PC-3 (cell line): ENCODE measurements around the gene IQSEC1.

Experiments used
- EZH2 ChIP-seq: fragments of 300-600 bp; sonication (generic); IDR thresholded peaks from one replicate; pipeline ENCODE4 v1.6.1; 2017; ENCODE audit warnings: antibody characterized with exemption, mild to moderate bottlenecking, low read length; ENCODE audit not compliant: unreplicated experiment
- TF ChIP-seq, protein P1 (sequence below): fragments of 300-600 bp; sonication (generic); conservative IDR thresholded peaks from 2 replicates; pipeline ENCODE4 v1.5.1; 2017; ENCODE audit warnings: antibody characterized with exemption, low read depth, mild to moderate bottlenecking, low read length

DNA sequence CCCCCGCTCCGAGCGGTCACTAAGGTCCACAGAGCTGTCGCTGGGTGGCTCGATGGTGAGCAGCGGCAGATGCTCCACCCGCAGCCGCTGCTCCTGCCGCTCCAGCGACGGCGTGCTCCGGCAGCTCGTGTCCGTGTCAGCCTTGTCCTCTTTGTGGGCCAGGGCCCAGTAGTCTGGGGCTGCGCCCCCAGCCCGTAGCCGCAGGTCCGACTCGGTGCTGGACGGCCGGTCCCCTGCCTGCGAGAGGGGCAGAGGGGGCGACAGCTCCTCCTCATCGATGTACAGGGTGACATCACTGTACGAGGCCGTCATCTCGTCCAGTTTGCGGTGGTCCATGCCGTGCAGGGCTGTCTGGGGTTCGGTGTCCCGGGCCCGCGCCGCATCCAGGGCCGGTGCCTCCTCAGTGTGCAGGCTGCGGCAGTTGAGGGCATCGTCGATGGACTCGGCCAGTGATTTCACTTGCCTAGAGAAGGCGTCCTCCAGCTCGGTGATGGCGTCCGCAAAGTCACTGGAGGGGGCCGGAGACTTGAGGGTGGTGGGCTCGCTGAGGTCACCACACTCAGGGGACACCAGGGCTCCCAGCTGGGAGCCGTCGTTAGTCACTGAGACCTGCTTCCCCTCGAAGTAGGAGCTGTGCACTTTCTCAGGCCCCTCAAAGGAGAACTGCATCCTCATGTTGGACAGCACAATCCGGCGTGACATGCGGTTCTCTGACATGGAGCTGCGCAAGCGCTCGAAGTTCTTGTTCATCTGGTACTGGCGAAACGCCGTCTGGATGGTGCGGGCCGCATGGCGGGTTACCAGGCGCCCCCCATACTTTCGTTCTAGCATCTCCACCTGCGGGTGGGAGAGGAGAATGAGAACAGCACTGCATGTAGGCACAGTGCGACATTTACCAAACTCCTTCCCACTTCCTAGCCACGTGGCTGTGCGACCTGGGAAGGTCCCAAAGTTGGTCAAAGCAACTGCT is 137.1 kb downstream of the IQSEC1 start:
- TF ChIP-seq, protein P1, sequence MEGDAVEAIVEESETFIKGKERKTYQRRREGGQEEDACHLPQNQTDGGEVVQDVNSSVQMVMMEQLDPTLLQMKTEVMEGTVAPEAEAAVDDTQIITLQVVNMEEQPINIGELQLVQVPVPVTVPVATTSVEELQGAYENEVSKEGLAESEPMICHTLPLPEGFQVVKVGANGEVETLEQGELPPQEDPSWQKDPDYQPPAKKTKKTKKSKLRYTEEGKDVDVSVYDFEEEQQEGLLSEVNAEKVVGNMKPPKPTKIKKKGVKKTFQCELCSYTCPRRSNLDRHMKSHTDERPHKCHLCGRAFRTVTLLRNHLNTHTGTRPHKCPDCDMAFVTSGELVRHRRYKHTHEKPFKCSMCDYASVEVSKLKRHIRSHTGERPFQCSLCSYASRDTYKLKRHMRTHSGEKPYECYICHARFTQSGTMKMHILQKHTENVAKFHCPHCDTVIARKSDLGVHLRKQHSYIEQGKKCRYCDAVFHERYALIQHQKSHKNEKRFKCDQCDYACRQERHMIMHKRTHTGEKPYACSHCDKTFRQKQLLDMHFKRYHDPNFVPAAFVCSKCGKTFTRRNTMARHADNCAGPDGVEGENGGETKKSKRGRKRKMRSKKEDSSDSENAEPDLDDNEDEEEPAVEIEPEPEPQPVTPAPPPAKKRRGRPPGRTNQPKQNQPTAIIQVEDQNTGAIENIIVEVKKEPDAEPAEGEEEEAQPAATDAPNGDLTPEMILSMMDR: no peak
- no peak for TF ChIP-seq EZH2
